Transverse colon (tissue), 4 donors: ENCODE measurements around the gene JCAD.

Experiments used
- CTCF ChIP-seq, 5 experiments: fragments of 200-600 bp in 3 of 5; fragments of 450-650 bp in 2 of 5; sonication (generic) in 3 of 5; IDR thresholded peaks; 1 replicate in 2 of 5; 2 replicates in 3 of 5; pipeline ENCODE4 v1.5.1; 2016 to 2017; ENCODE audit warnings: antibody characterized with exemption in 5 of 5, inconsistent platforms in 3 of 5, mild to moderate bottlenecking in 2 of 5, moderate library complexity in 1 of 5
- POLR2AphosphoS5 ChIP-seq, 3 donors: sonication (generic); formaldehyde crosslinking; IDR thresholded peaks; one replicate each; pipeline ENCODE4 v1.6.1; 2016; ENCODE audit warnings: antibody characterized with exemption in 3 of 3

DNA sequence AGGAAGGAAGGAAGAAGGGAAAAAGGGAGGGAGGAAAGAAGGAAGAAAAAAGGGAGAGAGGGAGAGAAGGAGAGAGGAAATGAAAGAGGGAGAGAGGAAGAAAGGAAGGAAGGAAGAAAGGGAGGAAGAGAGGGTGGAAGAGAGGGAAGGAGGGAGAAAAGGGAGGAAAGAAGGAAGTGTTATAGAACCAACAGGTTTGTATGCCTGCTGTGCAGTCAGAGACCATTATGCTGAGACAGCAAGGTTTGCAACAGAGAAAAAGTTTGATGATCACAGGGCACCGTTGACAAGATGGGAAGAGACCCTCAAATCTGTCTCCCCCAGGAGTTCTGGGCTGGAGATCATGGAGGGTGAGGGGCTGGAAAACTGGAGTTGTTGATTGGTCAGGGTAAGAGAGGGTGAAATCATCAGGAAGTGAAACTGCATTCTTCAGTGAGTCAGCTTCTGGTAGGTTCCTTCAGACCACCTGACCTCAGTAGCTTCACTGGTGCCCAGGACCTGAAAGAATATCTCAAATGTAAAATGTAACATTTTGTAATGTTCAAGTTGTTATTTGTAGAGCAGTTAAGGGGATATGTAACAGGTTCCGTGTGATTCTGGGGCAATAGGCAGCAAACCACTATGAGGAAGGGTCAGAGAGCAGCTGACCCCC lies 76.3 kb downstream of the JCAD start:
- TF ChIP-seq CTCF (IDR thresholded peaks at IDR 0.05) (no peak), POLR2AphosphoS5 (IDR thresholded peaks at IDR 0.05) (no peak)
